B cell (primary cell): ENCODE data around the gene PLCL1. TPM values are rescaled to one million over a fixed set of nuclear protein-coding genes. Genes with fewer than 3 reads are reported as not detected.

Source experiments
- ATAC-seq: fragments of 200-7000 bp; cut with Tn5 transposase; one replicate; pipeline ENCODE4 v1.10.0; 2021; ENCODE audit warnings: low read depth, mild to moderate bottlenecking, moderate number of reproducible peaks, moderate library complexity
- CTCF ChIA-PET: fragments of 350-600 bp; sonication (Branson Sonifier 250); formaldehyde crosslinking; loops from one replicate; lab custom pipeline; 2021; ENCODE audit warnings: antibody characterized with exemption, inconsistent platforms; lab: Charles Lee
- POLR2A ChIA-PET: fragments of 350-600 bp; sonication (Branson Sonifier 250); formaldehyde crosslinking; loops from one replicate; lab custom pipeline; 2021; ENCODE audit warnings: antibody characterized with exemption; lab: Charles Lee
- DNase-seq: peaks from one replicate; pipeline ENCODE4 v3.0.0; 2013
- H2AFZ ChIP-seq: 2 replicates; pipeline ENCODE4 v1.6.1; 2012; ENCODE audit warnings: mild to moderate bottlenecking, low read depth, low read length; ENCODE audit not compliant: insufficient read depth, poor library complexity, severe bottlenecking
- H3K27ac ChIP-seq, 2 donors: 1 replicate in 1 of 2; 2 replicates in 1 of 2; pipeline ENCODE4 v1.5.1; 2012 to 2013; ENCODE audit warnings: low read length in 2 of 2, mild to moderate bottlenecking in 2 of 2, moderate library complexity in 1 of 2
- H3K27me3 ChIP-seq, 4 experiments: fragments of 200-600 bp in 1 of 4; sonication (generic) in 1 of 4; replicated peaks in 1 of 4; 1 replicate in 2 of 4; 2 replicates in 2 of 4; pipeline versions ENCODE4 v1.6.1 to v1.7.0; 2013 to 2016; ENCODE audit warnings: low read length in 3 of 4, mild to moderate bottlenecking in 2 of 4, mixed read lengths in 1 of 4, moderate library complexity in 1 of 4; ENCODE audit not compliant: insufficient read depth in 4 of 4, control insufficient read depth in 3 of 4; ENCODE audit errors: control extremely low read depth in 1 of 4
- H3K36me3 ChIP-seq, 2 experiments: replicated peaks in 1 of 2; 1 replicate in 1 of 2; 2 replicates in 1 of 2; pipeline versions ENCODE4 v1.6.1 to v1.7.1; 2013; ENCODE audit warnings: low read length in 1 of 2; ENCODE audit not compliant: insufficient read depth in 2 of 2, control insufficient read depth in 1 of 2; ENCODE audit errors: control extremely low read depth in 1 of 2, extremely low read depth in 1 of 2
- H3K4me1 ChIP-seq, 2 donors: fragments of 200-600 bp in 1 of 2; sonication (generic) in 1 of 2; 1 replicate in 1 of 2; 2 replicates in 1 of 2; pipeline versions ENCODE4 v1.5.1 to v1.6.1; 2013 to 2017; ENCODE audit warnings: low read length in 2 of 2; ENCODE audit not compliant: control insufficient read depth in 2 of 2, insufficient read depth in 2 of 2
- H3K4me2 ChIP-seq: replicated peaks from 2 replicates; pipeline ENCODE3; 2012; ENCODE audit warnings: mild to moderate bottlenecking, low read depth, low read length; ENCODE audit not compliant: poor library complexity, severe bottlenecking
- H3K4me3 ChIP-seq, 5 experiments: fragments of 200-600 bp in 1 of 5; sonication (generic) in 1 of 5; 1 replicate in 3 of 5; 2 replicates in 2 of 5; pipeline versions ENCODE4 v1.5.1 to v1.7.0; 2011 to 2016; ENCODE audit warnings: low read length in 4 of 5, mild to moderate bottlenecking in 4 of 5, low read depth in 2 of 5, control low read depth in 1 of 5, moderate library complexity in 1 of 5; ENCODE audit not compliant: insufficient read depth in 1 of 5; ENCODE audit errors: control extremely low read depth in 1 of 5, extremely low read depth in 1 of 5
- H3K79me2 ChIP-seq: fragments of 200-600 bp; sonication (generic); one replicate; pipeline ENCODE4 v1.6.0; 2016; ENCODE audit warnings: low read length; ENCODE audit not compliant: control insufficient read depth, insufficient read depth
- H3K9ac ChIP-seq: fragments of 200-600 bp; sonication (generic); 2 replicates; pipeline ENCODE4 v1.6.1; 2017; ENCODE audit warnings: mild to moderate bottlenecking, low read length, moderate library complexity
- H3K9me3 ChIP-seq, 3 donors: one replicate each; pipeline versions ENCODE4 v1.6.1 to v1.7.1; 2013; ENCODE audit warnings: low read length in 2 of 3; ENCODE audit not compliant: control insufficient read depth in 2 of 3, insufficient read depth in 1 of 3; ENCODE audit errors: control extremely low read depth in 1 of 3
- H4K20me1 ChIP-seq: 2 replicates; pipeline ENCODE4 v1.6.0; 2012; ENCODE audit warnings: mild to moderate bottlenecking, low read length; ENCODE audit not compliant: insufficient read depth, control insufficient read depth, poor library complexity, severe bottlenecking
- H3K27ac Mint-ChIP-seq: one replicate; pipeline ENCODE4 v1.8.0; 2021; ENCODE audit warnings: mixed read lengths
- H3K27me3 Mint-ChIP-seq: one replicate; pipeline ENCODE4 v1.8.0; 2021; ENCODE audit warnings: mixed read lengths
- H3K4me1 Mint-ChIP-seq: one replicate; pipeline ENCODE4 v1.8.0; 2021; ENCODE audit warnings: mixed read lengths
- H3K4me3 Mint-ChIP-seq: one replicate; pipeline ENCODE4 v1.8.0; 2021; ENCODE audit warnings: mixed read lengths
- H3K9me3 Mint-ChIP-seq: one replicate; pipeline ENCODE4 v1.8.0; 2022; ENCODE audit warnings: mixed read lengths; ENCODE audit not compliant: insufficient read depth
- EZH2 ChIP-seq: IDR thresholded peaks from 2 replicates; pipeline ENCODE4 v1.6.1; 2012; ENCODE audit warnings: borderline replicate concordance, low read depth, mild to moderate bottlenecking, moderate library complexity, low read length; ENCODE audit not compliant: insufficient read depth, poor library complexity, severe bottlenecking
- WGBS: methylation state at CpG from one replicate; pipeline ENCODE4 v1.1.5; 2013; ENCODE audit warnings: missing lambda C conversion rate; ENCODE audit not compliant: insufficient coverage; 5-methylcytosine and 5-hydroxymethylcytosine counted together
- intact Hi-C: fragments of 100-400 bp; cut with micrococcal nuclease; formaldehyde crosslinking; loops from one replicate; pipeline ENCODE4 v1.10.0; 2022
- polyA plus RNA-seq: library from polyadenylated mRNA; depleted of rRNA; stranded (reverse); fragments of >200 nt; gene quantifications from 2 replicates; pipeline ENCODE4 v1.2.3, GENCODE V29; 2012
- total RNA-seq, 2 donors: library from RNA; stranded (reverse); fragments of 120-200 nt in 1 of 2; gene quantifications; 1 replicate in 1 of 2; 2 replicates in 1 of 2; pipeline versions ENCODE4 v1.2.3 to v1.2.4, GENCODE V29; 2013 to 2022
- TF ChIP-seq, protein P1 (sequence below): fragments of 200-600 bp; IDR thresholded peaks from one replicate; pipeline ENCODE4 v1.8.0; 2022; ENCODE audit warnings: antibody characterized with exemption, mild to moderate bottlenecking

Gene PLCL1
- total and polyA plus RNA-seq, 2 donors (not counting 1 experiment from before 2014, with no cell fraction given), result 0.07 to 0.25 TPM

DNA sequence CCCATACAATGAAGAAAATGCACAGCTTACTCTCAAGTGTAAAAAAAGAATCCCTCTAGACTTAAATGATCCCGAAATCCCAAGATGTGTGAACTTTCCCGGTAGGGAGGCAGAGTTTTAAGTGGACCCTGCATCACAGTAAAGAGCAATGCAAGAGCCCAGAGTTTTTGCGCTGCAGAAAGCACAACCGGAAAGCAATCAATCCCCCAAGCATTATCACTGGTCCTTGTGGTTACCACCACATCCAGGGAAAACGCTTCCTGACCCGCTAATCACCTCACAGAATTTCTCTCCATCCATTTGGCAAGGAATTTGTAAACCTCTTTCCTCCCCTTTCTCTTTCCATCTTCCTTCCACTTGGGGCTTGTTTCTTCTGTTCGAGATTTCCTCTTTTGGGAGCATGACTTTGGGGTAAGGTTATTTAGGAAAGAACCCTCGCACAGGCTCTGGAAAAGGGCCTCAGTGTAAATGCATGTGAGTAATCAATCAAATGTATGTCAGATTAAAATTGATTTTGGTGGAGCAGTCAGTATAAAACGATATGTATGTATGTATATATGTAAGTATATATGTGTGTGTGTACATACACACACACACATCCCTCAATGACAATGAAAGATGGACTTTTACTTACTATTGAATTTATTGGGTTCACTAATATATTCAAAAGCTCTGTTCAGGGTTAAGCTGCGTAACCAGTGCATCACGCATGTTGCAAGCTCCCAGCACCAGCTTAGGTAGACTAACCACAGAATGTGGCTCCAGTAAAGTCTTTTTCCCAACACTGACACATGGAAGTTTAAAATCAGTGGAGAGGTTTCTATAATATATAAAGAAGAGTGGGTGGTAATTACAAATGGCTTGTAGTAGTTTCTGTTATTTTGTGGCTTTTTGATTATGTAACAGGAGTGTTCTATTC lies 1.6 kb downstream of the PLCL1 start:
- Histone ChIP-seq H3K27ac (no peak overlapping the region), H2AFZ (no peak overlapping the region), H3K9ac (peak overlapping the region; percentile 68), H3K4me1 (peaks cover 12 to 16% of the 10 kb centered on the region in 2 donors), H3K4me3 (peak overlapping the region in 2 of 5 experiments; percentile 34 to 56), H3K36me3 (no peaks in the 10 kb centered on the region), H3K4me2 (no peak overlapping the region), H4K20me1 (no peaks in the 10 kb centered on the region), H3K27me3 (peaks cover 0 to 39% (median 38%) of the 10 kb centered on the region in 4 experiments), H3K9me3 (no peaks in the 10 kb centered on the region), H3K79me2 (no peaks in the 10 kb centered on the region)
- TF ChIP-seq, protein P1, sequence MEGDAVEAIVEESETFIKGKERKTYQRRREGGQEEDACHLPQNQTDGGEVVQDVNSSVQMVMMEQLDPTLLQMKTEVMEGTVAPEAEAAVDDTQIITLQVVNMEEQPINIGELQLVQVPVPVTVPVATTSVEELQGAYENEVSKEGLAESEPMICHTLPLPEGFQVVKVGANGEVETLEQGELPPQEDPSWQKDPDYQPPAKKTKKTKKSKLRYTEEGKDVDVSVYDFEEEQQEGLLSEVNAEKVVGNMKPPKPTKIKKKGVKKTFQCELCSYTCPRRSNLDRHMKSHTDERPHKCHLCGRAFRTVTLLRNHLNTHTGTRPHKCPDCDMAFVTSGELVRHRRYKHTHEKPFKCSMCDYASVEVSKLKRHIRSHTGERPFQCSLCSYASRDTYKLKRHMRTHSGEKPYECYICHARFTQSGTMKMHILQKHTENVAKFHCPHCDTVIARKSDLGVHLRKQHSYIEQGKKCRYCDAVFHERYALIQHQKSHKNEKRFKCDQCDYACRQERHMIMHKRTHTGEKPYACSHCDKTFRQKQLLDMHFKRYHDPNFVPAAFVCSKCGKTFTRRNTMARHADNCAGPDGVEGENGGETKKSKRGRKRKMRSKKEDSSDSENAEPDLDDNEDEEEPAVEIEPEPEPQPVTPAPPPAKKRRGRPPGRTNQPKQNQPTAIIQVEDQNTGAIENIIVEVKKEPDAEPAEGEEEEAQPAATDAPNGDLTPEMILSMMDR, result no peak
- no peak for TF ChIP-seq EZH2
- intact Hi-C loops, result no loop called here
- 5% methylated on average over 5 of the region's 11 CpGs for WGBS
- peaks cover 14% of the 10 kb centered on the region for H3K4me1 Mint-ChIP-seq
- ChIA-PET CTCF (no interaction called here), POLR2A (no interaction called here)
- H3K9me3 Mint-ChIP-seq, result no peaks in the 10 kb centered on the region
- H3K27ac Mint-ChIP-seq, result no peak overlapping the region
- peaks cover 59% of the 10 kb centered on the region for H3K27me3 Mint-ChIP-seq
- ATAC-seq (no peak), DNase-seq (peak; percentile 6)
- H3K4me3 Mint-ChIP-seq, result peak overlapping the region; percentile 60

DNA sequence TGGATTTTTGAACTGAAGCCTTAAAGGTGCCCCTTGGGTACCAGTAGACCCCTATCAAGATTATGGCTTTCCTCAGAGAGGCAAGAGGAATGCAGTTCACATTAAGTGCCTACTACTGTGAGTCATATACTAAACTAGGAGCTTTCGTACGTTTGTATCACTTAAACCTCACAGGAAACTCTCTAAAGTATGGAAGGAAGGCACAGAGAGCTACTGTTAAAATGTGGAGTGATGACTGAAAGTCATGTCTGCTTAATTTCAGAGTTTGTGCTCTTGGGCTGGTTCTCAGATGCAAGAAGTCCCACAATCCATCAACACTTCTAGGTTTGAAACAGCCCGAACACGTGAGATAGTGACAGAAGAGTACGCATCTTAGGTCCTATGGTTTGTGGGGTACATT lies 4.7 kb downstream of the PLCL1 start:
- Histone ChIP-seq H3K27ac (no peak overlapping the region), H4K20me1 (no peaks in the 10 kb centered on the region), H3K9me3 (no peaks in the 10 kb centered on the region), H2AFZ (no peak overlapping the region), H3K27me3 (peaks cover 0 to 27% (median 13%) of the 10 kb centered on the region in 4 experiments), H3K79me2 (no peaks in the 10 kb centered on the region), H3K9ac (no peak overlapping the region), H3K4me1 (peaks cover 8 to 11% of the 10 kb centered on the region in 2 donors), H3K36me3 (no peaks in the 10 kb centered on the region), H3K4me3 (no peak overlapping the region), H3K4me2 (no peak overlapping the region)
- ChIA-PET POLR2A (no interaction called here), CTCF (no interaction called here)
- no peak overlapping the region for H3K4me3 Mint-ChIP-seq
- WGBS, result no CpG with 5 or more reads among the region's 5 CpGs
- intact Hi-C loops, result no loop called here
- H3K27ac Mint-ChIP-seq, result no peak overlapping the region
- peaks cover 38% of the 10 kb centered on the region for H3K27me3 Mint-ChIP-seq
- H3K9me3 Mint-ChIP-seq, result no peaks in the 10 kb centered on the region
- H3K4me1 Mint-ChIP-seq, result peaks cover 10% of the 10 kb centered on the region
- DNase-seq (no peak), ATAC-seq (no peak)
- TF ChIP-seq, protein P1, result no peak
- no peak for TF ChIP-seq EZH2
